ENCODE data around the gene TRIM72. TPM values are rescaled to one million over a fixed set of nuclear protein-coding genes. Genes with fewer than 3 reads are reported as not detected.
"Not testable (repeated sequence)": the region's sequence is repeated elsewhere in the genome, so short reads cannot be mapped to it uniquely, and the experiment has no call there.

The TRIM72 gene
- total RNA-seq, 2 donors from 2014 or later: 0.08 to 0.17 TPM

DNA sequence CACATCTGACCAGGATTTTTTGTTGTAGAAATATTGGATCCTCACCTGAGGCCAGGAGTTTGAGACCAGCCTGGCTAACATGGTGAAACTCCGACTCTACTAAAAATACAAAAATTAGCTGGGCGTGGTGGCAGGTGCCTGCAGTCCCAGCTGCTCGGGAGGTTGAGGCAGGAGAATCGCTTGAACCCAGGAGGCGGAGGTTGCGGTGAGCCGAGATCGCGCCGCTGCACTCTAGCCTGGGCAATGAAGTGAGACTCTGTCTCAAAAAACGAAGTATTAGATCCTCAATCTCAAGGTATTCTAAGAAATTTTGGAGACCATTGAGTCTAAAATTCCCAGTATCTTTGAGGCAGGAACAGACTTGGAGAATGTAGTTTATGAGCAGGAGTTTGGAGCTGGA lies 18.1 kb upstream of the TRIM72 start:
- Mint-ChIP-seq H3K4me1 (peaks cover 46% of the 10 kb centered on the region), H3K27ac (peak overlapping the region; percentile 59), H3K36me3 (ENCODE audit: low read depth) (peaks cover 15% of the 10 kb centered on the region)
- H3K27me3 Mint-ChIP-seq; H3K9me3 ChIP-seq (ENCODE audit: control insufficient read depth, low read length, poor library complexity, severe bottlenecking); ATAC-seq; DNase-seq; H3K4me3 Mint-ChIP-seq: not testable (repeated sequence)

DNA sequence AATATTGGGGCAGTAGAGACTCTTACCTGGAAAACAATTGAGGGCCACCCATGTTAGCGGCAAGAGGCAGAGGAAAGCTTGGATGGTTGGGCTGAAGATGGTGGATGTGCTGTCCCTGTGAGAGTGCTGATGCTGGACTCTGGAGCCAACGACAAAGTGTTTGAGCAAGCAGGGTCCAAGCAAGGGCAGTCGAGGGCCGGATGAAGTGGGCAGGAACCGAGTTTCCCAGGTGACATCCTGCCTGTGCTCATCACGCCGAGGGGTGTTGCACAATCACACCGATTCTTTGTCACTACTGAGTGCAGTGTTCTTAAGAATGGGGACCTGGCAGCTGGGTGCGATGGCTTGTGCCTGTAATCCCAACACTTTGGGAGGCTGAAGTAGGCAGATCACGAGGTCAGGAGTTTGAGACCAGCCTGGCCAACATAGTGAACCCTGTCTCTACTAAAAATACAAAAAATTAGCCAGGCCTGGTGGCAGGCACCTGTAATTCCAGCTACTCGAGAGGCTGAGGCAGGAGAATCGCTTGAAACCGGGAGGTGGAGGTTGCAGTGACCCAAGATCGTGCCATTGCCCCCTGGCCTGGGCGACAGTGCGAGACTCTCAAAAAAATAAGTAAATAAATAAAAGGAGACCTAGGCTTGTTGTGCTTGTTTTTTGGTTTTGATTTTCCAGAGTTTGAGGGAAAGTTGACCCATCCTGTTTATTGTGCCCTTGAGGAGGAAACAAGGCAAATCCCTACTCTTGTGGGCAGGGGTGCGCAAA lies 17.4 kb upstream of the TRIM72 start:
- no peaks in the 10 kb centered on the region for H3K9me3 ChIP-seq (ENCODE audit: control insufficient read depth, low read length, poor library complexity, severe bottlenecking)
- H3K27ac Mint-ChIP-seq: peak overlapping the region; percentile 59
- DNase-seq (no peak), ATAC-seq (no peak)
- H3K4me3 Mint-ChIP-seq: no peak overlapping the region
- H3K4me1 Mint-ChIP-seq: peaks cover 46% of the 10 kb centered on the region
- H3K27me3 Mint-ChIP-seq: no peaks in the 10 kb centered on the region
- peaks cover 12% of the 10 kb centered on the region for H3K36me3 Mint-ChIP-seq (ENCODE audit: low read depth)

DNA sequence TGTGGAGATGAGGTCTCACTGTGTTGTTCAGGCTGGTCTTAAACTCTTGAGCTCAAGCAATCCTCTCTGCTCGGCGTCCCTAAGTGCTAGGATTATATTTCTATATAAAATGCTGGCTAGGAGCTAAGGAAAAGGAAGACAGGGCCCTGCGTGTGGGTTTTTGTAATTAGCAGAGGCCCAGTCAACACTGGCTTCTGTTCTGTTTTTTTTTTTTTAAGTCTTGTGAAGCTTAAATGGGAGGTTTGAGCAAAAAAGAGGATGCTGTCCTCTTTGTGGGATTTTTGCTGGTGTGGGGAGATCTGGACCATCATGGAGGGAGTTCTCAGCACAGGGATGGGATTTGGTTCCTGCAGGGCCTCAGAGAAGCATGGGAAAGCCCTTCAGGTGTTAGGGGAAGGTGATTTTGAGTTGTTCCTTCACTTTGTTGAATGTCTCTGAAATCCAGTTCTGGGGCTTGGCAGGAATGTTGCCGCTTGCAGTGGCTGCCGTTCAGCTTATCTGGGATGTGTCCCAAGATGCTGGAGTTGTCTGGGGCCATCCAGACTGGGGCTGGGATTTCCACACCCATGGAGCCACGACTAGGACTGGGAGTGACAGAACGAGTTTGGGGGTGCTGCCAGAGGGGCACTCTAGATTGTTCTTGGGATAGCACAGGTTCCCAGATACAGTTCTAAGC lies 15.6 kb upstream of the TRIM72 start:
- Mint-ChIP-seq H3K27ac (peak overlapping the region; percentile 90), H3K4me3 (peak overlapping the region; percentile 52), H3K4me1 (peaks cover 50% of the 10 kb centered on the region), H3K36me3 (ENCODE audit: low read depth) (peaks cover 7% of the 10 kb centered on the region), H3K27me3 (no peaks in the 10 kb centered on the region)
- ATAC-seq (no peak), DNase-seq (no peak)
- H3K9me3 ChIP-seq (ENCODE audit: control insufficient read depth, low read length, poor library complexity, severe bottlenecking): no peaks in the 10 kb centered on the region

DNA sequence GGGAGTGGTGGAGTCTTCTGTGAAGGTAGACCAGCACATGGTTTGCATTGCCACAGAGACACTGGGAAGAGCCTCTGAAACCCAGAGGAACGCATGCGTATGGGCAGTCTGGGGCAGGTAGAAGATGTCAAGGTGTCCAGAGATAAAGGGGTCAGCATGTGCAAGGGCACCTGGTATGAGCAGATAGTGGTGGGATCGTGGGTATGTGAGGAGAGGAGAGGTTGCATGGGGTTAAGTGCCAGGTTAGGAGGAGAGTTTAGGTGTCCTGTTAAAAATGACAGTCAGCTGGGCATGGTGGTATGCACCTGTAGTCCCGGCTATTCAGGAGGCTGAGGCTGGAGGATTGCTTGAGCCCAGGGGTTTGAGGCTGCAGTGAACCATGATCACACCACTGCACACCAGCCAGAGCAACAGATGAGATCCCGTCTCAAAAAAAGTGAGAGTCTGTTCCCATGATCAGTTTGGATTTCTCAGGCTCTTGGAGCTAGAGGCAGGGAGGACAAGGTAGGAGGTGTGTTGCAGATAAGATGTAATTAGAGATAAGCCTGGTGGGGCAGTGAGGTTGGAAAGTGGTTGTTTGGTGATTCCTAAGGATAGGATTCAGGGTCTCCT lies 14.4 kb upstream of the TRIM72 start:
- H3K27me3 Mint-ChIP-seq: no peaks in the 10 kb centered on the region
- H3K4me3 Mint-ChIP-seq: peak overlapping the region; percentile 87
- ATAC-seq (no peak), DNase-seq (no peak)
- H3K36me3 Mint-ChIP-seq (ENCODE audit: low read depth): peaks cover 5% of the 10 kb centered on the region
- H3K9me3 ChIP-seq (ENCODE audit: control insufficient read depth, low read length, poor library complexity, severe bottlenecking): no peaks in the 10 kb centered on the region
- H3K27ac Mint-ChIP-seq: peak overlapping the region; percentile 90
- peaks cover 49% of the 10 kb centered on the region for H3K4me1 Mint-ChIP-seq

DNA sequence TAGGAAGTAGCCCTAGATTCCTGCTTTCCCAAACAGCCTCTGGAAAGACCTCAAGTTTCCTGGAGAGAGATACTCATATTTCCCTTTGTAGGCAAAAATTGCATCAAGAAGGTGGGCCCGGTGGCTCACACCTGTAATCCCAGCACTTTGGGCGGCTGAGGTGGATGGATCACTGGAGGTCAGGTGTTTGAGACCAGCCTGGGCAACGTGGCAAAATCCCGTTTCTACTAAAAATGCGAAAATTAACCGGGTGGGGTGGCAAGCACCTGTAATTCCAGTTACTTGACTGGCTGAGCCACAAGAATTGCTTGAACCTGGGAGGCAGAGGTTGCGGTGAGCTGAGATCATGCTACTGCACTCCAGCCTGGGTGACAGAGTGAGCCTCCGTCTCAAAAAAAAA lies 13.8 kb upstream of the TRIM72 start:
- not testable (repeated sequence) for H3K27me3 Mint-ChIP-seq; H3K9me3 ChIP-seq (ENCODE audit: control insufficient read depth, low read length, poor library complexity, severe bottlenecking); DNase-seq; H3K36me3 Mint-ChIP-seq (ENCODE audit: low read depth); ATAC-seq
- Mint-ChIP-seq H3K4me3 (peak overlapping the region; percentile 87), H3K27ac (peak overlapping the region; percentile 90), H3K4me1 (peaks cover 44% of the 10 kb centered on the region)

DNA sequence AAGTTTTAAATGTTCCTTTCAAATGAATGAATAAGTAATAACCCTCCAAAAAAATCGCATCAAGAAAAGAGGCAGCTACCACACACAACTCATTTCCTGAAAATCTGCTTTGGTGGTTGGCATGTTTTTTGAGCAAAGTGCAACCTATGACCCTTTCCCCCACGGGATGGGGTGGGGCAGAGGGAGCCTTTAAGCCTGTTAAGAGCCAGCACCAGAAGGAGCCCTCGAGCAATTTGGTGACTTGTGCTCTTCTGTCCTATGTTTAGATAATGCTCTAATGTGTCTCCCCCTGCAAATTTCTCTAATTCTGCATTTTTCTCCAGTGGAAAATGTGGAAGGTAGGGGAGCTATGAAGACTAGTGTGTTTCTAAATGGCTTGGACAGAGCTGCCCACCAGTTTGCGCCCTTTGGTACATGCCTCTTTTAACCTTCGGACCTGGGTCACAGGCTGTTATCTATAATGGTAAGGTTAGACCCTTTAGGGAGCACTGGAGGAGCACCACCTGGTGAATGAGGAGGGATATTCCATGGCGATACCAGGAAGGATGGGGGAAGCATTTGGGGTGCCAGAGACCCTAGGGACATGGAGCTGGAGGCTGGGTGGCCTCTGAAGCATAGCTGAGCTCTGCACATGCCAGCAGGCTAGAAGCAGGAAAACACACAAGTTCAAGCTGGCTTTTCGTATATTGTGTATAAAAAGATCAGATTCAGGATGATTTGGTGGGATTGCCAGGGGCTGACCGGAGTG lies 12.9 kb upstream of the TRIM72 start:
- ATAC-seq (peak; percentile 59), DNase-seq (peak in 1 of 3 donors; percentile 29)
- H3K27me3 Mint-ChIP-seq: no peaks in the 10 kb centered on the region
- peaks cover 5% of the 10 kb centered on the region for H3K36me3 Mint-ChIP-seq (ENCODE audit: low read depth)
- peak overlapping the region; percentile 93 for H3K4me3 Mint-ChIP-seq
- H3K9me3 ChIP-seq (ENCODE audit: control insufficient read depth, low read length, poor library complexity, severe bottlenecking): no peaks in the 10 kb centered on the region
- H3K27ac Mint-ChIP-seq: peak overlapping the region; percentile 90
- peaks cover 41% of the 10 kb centered on the region for H3K4me1 Mint-ChIP-seq

DNA sequence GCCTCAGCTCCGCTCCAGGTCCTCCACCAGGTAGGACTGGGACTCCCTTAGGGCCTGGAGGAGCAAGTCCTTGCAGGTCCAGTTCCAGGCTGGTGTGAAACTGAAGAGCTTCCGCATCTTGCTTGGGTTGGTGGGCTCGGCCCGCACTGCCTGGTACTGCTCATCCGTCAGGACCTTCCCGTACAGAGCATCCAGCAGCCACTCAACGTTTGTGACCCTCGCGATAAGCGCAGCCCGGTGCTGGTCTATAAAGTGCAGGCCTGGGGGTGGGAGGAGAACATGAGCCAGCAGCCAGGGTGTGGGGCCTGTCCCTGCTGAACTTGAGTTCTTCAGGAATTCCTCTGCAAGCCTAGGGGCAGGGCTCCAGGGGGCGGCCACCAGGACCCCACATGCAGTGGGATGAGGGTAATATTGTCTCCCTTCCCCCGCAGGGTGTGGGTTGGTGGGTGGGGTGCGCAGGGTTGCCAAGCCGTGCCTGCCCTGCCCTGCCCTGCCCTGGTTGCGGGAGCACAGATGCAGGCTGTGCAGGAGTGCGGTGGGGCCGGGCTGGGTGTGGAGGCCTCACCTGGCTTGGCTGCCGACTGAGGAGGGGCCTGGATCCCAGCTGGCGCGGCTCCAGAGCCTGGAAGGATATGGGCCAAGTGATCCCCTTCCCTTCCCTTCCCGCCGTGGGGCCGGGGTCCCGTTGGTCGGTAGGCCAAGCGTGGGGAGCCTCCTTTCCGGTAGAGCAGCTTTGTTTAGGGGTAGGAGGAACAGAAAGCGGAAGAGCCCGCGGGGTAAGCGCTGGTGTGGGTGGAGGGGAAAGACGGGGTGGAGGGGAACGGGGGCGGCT lies 12.1 kb upstream of the TRIM72 start:
- peak overlapping the region; percentile 90 for H3K27ac Mint-ChIP-seq
- ATAC-seq: peak; percentile 67
- peaks cover 39% of the 10 kb centered on the region for H3K4me1 Mint-ChIP-seq
- peak overlapping the region; percentile 93 for H3K4me3 Mint-ChIP-seq
- peaks cover 5% of the 10 kb centered on the region for H3K36me3 Mint-ChIP-seq (ENCODE audit: low read depth)
- DNase-seq: peak in 1 of 3 donors; percentile 23
- H3K9me3 ChIP-seq (ENCODE audit: control insufficient read depth, low read length, poor library complexity, severe bottlenecking): no peaks in the 10 kb centered on the region
- H3K27me3 Mint-ChIP-seq: no peaks in the 10 kb centered on the region

DNA sequence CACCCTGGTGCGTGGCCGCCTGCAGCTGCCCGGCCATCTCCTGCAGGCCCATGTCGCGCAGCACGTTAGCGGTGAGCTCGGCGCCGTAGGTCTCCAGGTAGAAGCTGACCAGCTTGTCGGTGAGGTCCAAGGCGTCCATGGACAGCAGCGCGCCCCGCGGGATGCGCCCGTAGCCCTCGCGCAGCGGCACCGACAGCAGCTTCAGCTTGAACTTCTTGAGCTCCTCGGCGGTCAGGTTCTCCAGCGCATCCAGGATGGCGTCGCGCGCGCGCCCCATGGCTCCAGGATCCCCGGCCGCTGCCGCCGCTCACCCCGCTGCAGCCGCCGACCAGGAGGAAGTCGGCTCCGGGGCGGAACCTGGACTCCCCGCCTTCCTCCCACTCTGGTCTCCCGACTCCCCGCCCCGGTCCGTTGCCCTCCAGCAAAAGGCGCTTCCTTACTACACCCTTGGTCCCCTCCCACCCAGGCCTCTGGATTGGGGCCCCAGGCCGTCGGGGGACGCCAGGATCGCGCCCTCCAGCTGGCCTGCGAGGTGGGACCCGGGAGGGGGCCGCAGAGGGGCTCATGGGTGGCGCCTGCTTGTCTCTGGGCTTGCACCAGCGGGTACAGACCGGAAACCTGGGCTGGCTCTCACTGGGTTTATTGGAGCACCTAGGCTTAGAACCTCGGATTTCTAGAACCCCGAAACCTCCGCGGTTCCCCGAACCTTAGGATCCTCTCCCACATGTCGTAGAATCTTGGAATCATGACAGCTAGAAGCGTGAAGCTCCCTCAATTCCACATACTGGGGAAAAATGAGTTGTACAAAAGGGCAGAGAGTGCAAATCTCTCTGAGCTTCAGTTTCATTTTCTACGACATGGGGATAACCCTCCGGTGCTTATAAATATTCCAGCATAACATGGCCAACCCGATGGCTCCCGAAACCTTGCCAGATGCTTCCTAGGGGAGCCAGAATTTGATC lies 11.2 kb upstream of the TRIM72 start, which contains the start of gene PYCARD:
Gene PYCARD (minus strand): TSS at position 347 of the 962 bp plus-strand sequence. CDS start 70 bp downstream, at position 277.
- Mint-ChIP-seq H3K27me3 (no peaks in the 10 kb centered on the region), H3K27ac (peak within 1 kb of the TSS; percentile 90), H3K4me3 (peak within 1 kb of the TSS; percentile 93), H3K36me3 (ENCODE audit: low read depth) (peaks cover 5% of the 10 kb centered on the region), H3K4me1 (peaks cover 39% of the 10 kb centered on the region)
- no peaks in the 10 kb centered on the region for H3K9me3 ChIP-seq (ENCODE audit: control insufficient read depth, low read length, poor library complexity, severe bottlenecking)
- ATAC-seq (peak; percentile 39), DNase-seq (peak in 1 of 3 donors; percentile 28)

DNA sequence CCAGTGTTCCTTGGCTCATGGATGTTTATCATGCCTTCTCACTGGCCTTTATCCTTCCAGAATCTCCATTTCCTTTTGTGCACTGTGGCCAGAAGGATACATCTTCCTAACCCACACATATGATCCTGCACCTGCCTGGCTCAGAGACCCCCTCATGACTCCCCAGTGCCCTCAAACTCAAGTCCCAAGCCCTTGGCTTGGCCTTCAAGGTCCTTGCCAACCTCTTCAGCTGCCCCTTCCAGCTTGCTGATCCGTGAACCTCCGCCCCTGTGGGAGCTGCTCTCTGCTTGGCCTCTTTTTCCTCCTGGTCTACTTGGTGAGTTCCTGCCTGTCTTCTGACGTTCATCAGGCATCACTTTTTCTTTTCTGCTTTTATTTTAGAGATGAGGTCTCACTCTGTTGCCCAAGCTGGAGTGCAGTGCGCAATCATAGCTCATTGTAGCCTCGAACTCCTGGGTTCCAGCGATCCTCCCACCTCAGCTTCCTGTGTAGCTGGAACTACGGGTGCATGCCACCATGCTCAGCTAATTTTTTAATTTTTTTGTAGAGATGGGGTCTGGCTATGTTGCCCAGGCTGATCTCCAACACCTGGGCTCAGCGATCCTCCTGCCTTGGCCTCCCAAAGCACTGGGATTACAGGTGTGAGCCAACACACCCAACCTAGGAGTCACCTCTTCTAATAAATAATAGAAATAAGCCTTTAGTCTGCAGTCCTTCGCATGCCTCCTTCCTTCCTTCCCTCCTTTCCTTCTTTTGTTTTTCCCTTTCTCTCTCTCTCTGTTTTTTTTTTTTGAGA lies 8.8 kb upstream of the TRIM72 start:
- ATAC-seq (no peak), DNase-seq (no peak)
- H3K27me3 Mint-ChIP-seq: no peaks in the 10 kb centered on the region

DNA sequence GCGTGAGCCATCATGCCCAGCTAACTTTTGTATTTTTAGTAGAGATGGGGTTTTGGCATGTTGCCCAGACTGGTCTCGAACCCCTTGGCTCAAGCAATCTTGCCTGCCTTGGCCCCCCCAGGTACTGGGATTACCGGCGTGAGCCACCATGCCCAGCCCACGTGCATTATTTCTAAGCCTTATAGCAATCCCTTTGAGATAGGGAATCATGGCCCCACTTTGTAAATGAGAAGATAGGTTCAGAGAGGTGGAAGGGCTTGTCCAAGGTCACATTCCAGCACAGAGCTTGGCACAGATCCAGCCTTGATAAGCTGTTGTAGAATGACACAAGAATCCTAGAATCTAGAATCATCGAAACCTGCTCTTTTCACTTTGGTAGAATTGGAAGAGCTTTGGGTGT lies 7.1 kb upstream of the TRIM72 start:
- no peak overlapping the region for H3K4me3 Mint-ChIP-seq
- DNase-seq (no peak), ATAC-seq (no peak)
- H3K27ac Mint-ChIP-seq: no peak overlapping the region
- H3K4me1 Mint-ChIP-seq: peaks cover 15% of the 10 kb centered on the region
- H3K36me3 Mint-ChIP-seq (ENCODE audit: low read depth): no peaks in the 10 kb centered on the region
- no peaks in the 10 kb centered on the region for H3K9me3 ChIP-seq (ENCODE audit: control insufficient read depth, low read length, poor library complexity, severe bottlenecking)
- H3K27me3 Mint-ChIP-seq: no peaks in the 10 kb centered on the region

More for the DNA sequence above, 8.8 kb upstream of the TRIM72 start:
- Mint-ChIP-seq H3K4me1 (peaks cover 21% of the 10 kb centered on the region), H3K4me3 (no peak overlapping the region), H3K36me3 (ENCODE audit: low read depth) (no peaks in the 10 kb centered on the region), H3K27ac (no peak overlapping the region)
- no peaks in the 10 kb centered on the region for H3K9me3 ChIP-seq (ENCODE audit: control insufficient read depth, low read length, poor library complexity, severe bottlenecking)

DNA sequence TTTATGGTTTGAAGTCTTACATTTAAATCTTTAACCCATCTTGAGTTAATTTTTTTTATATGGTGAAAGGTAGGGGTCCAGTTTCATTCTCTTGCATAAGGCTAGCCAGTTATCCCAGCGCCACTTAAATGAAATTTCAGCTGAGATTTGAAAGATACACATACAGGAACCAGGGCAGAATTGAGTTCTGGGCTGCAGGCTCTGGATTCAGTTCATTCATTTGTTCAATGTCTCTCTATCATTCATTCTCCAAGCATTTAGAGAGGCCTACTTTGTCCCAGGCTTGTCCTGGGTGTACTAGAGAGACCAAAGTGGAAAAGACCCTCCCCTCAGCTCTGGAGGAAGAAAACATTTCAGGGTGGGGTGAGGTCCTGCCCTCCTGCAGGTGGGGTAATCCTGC lies 577 bp upstream of the TRIM72 start:
- ATAC-seq: no peak
- H3K9me3 ChIP-seq (ENCODE audit: control insufficient read depth, low read length, poor library complexity, severe bottlenecking): no peaks in the 10 kb centered on the region
- H3K4me1 Mint-ChIP-seq: peaks cover 24% of the 10 kb centered on the region
- H3K27ac Mint-ChIP-seq: no peak overlapping the region
- DNase-seq: no peak
- peaks cover 33% of the 10 kb centered on the region for H3K27me3 Mint-ChIP-seq
- H3K36me3 Mint-ChIP-seq (ENCODE audit: low read depth): no peaks in the 10 kb centered on the region
- H3K4me3 Mint-ChIP-seq: peak overlapping the region; percentile 75

All from T-helper 17 cell (primary cell).